GM15510 (cell line): ENCODE data around the gene CETN1.

ENCODE experiments used
- POLR2A ChIP-seq: IDR thresholded peaks from 3 replicates; pipeline ENCODE4 v1.6.1; 2011; ENCODE audit warnings: borderline replicate concordance; ENCODE audit not compliant: insufficient read length; ENCODE audit errors: extremely low read depth

The CETN1 gene

GRCh38 chr18:607930-608329, 27.8 kb downstream of the CETN1 start:
- no peak for TF ChIP-seq POLR2A

- no peak for TF ChIP-seq POLR2A
Measured at GRCh38 chr18:610214-610928, 30.2 kb downstream of the CETN1 start.

- TF ChIP-seq POLR2A = no peak
Measured at GRCh38 chr18:612156-612555, 32.0 kb downstream of the CETN1 start.

GRCh38 chr18:614193-614592, 34.0 kb downstream of the CETN1 start:
- no peak for TF ChIP-seq POLR2A

DNA sequence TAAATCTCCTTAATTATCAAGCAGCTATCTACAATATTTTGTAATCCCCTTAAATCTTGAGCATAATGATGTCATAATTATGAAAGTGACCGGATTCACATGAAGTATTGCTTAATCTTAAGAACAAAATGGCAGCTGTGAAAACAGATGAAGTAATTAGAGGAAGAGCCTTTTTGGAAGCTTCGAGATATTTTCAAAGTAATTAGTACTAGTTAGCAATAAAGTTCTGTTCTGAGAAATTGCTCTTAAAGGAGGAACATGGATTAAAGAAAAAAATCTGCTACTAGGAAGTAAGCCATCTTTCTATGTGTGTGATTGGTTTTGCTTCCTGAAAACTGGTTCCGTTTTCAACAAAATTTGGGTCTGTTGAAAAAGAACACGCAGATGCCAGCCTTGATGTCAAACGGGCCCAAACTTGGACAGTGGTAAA, 34.9 kb downstream of the CETN1 start:
- TF ChIP-seq POLR2A = no peak

- TF ChIP-seq POLR2A = no peak
Measured at GRCh38 chr18:615773-616172, 35.6 kb downstream of the CETN1 start.

DNA sequence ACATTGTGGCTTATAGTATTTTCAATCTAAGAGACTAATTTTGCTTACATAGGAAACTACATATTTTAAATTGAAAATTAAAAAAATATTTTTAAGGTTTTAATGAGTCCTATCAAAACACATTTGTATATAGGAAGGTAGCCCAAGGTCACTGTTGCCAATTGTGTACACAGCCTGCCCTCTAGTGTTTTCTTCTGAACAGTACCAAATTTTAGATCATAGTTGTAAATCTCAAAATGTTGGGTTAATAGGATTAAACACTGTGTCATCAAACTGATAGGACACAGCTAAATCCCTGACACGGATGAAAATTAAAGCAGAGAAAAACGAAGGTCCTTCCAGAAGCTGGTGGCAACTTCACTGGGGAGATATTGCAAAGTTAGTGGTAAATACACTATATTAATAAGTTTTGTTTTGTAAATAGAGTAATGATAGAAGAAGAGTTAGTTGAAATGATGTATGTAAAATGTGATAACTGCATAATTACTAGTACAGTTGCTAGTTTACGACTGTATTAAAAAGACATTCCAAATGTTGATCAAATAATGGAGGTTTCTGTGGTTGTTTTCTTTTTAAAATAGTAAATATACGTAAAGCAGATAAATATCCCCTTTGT, 36.3 kb downstream of the CETN1 start:
- TF ChIP-seq POLR2A = no peak

- TF ChIP-seq POLR2A = no peak
Measured at GRCh38 chr18:617970-618504, 37.9 kb downstream of the CETN1 start.

DNA sequence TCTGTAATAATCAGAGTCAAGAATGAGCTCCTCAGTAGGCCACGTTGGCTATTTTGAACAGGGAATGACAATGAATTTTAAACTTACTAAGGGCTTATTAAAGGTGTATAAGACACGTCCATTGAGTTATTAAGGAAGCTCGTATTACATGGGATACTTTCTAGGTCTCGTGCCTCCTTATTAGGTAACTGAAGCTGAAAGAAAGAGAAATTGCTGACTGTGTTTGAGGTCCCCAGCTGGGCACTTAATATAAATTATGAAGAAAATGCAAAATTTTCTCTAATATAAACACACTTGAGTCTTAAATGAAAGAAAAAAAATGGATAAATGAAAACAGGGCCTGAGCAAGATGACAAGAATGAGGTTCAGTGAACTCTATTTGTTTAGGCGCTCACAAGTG, 38.4 kb downstream of the CETN1 start:
- no peak for TF ChIP-seq POLR2A

DNA sequence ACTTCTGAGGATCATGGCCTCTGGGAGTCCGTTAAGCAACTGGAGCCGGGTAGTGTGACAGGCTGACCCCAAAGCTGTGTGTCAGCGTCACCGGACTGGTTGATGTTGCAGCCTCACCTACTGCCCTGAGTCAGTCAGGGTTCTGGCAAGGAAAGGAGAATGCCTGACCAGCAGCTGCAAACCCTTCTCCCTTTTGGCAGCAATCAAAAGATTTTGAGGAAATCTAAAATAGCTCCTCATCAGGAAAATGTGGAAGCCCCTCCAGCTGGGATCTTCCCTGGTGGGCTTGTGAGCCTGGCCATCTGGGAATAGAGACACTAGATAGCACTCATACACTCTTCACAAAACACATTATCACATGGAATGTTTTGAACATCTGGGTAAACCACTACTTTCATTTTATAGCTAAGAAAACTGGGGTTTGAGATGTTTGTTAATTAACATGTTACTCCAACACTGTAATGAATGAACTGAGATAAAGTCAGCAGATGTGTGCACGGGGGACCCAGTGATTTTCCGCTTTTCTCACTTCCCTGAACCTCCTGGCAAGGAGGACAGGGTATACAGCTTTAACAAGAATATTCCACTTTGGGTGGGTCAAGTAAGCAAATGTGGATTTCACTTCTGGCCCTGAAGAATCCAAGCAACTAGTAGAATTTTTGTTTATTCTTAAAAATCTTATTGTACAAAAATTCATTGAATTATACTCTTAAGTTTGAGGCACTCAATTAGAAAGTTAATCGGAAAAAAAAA, 41.3 kb downstream of the CETN1 start:
- no peak for TF ChIP-seq POLR2A

DNA sequence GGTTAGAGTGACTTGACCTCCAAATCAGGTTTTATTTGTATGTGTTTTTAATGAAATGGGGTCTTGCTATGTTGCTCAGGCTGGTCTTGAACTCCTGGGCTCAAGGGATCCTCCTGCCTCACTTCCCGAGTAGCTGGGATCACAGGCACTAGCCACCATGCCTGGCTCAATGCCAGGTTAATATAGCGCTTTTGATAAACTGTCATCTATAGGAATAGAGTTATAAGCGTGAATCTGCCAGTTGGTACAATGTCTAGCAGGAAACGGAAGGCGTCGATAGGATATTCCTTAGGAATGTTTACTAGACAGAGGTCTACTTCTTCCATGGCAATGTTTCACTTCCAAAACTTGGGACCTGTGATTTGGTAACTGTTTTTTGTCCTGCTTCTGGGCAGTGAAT, 42.1 kb downstream of the CETN1 start:
- TF ChIP-seq POLR2A = no peak

GRCh38 chr18:623761-624620, 43.8 kb downstream of the CETN1 start:
- TF ChIP-seq POLR2A = no peak

DNA sequence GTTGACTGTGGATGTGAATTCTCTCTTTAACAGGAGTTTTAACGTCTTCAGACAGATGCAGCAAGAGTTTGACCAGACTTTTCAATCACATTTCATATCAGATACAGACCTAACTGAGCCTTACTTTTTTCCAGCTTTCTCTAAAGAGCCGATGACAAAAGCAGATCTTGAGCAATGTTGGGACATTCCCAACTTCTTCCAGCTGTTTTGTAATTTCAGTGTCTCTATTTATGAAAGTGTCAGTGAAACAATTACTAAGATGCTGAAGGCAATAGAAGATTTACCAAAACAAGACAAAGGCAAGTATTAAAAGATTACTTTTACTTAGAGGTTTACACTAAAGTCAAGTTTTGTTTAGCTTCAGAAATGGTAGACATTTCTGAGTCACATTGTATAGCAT, 47.1 kb downstream of the CETN1 start:
- no peak for TF ChIP-seq POLR2A
